Activated T-cell treated with anti-CD3 and anti-CD28 coated beads, Interleukin-2, amount 50 U/mL, for 24 hours (primary cell): ENCODE data around the gene UNC45B.

ENCODE experiments used
- DNase-seq: peaks from one replicate; pipeline ENCODE4 v3.0.0-alpha.2; 2020
- H3K27ac Mint-ChIP-seq: 2 replicates; pipeline ENCODE4 v1.8.0; 2020; ENCODE audit warnings: mild to moderate bottlenecking, mixed read lengths
- H3K27me3 Mint-ChIP-seq: 2 replicates; pipeline ENCODE4 v1.8.0; 2020; ENCODE audit warnings: mixed read lengths
- H3K36me3 Mint-ChIP-seq: 2 replicates; pipeline ENCODE4 v1.8.0; 2020; ENCODE audit warnings: low read depth, mixed read lengths
- H3K4me1 Mint-ChIP-seq: 2 replicates; pipeline ENCODE4 v1.8.0; 2020; ENCODE audit warnings: low read depth, mixed read lengths
- H3K4me3 Mint-ChIP-seq: 2 replicates; pipeline ENCODE4 v1.8.0; 2020; ENCODE audit warnings: mild to moderate bottlenecking, moderate library complexity, mixed read lengths
- H3K9me3 Mint-ChIP-seq: 2 replicates; pipeline ENCODE4 v1.8.0; 2020; ENCODE audit warnings: mixed read lengths

Gene UNC45B

DNA sequence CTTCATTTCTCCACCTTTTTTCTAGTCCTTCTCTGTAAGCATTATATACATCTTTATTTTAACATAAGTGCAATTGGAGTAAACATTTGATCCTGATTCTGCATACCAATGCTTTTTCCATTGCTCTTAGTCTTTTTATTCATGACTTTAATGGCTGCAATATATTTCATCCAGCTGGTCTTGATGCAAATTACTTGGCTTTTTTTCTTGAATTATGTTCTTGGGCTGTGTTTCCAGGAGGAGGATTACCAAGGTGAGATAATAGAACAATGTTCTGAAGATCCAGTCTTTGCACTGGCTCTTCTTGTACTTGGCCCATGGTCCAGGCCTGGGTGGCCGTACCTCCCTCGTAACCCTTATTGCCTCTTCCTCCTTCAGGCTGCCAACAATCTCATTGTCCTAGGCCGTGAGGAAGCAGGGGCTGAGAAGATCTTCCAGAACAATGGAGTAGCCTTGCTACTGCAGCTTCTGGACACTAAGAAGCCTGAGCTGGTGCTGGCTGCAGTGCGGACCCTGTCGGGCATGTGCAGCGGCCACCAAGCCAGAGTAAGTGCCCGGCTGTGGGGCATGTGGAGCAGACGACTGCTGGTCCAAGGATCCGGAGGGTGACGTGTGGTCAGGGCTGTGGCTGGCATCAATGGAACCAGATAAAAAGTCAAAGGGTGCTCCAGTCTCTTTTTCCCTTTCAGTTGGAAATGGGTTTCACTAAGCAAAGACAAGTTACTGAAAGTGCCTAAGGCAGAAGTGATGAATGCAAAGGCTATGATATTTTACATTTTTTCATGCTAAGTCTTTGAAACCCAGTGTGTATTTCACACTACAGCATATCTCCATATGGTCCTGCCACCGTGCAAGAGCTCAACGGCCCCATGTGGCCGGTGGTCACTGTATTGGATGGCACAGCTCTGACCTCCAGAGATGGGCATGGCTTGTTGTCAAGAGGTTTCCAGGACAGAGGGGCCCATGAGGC, 6.9 kb downstream of the UNC45B start:
- H3K4me3 Mint-ChIP-seq = no peak overlapping the region
- peaks cover 3% of the 10 kb centered on the region for H3K4me1 Mint-ChIP-seq
- H3K27ac Mint-ChIP-seq = no peak overlapping the region

DNA sequence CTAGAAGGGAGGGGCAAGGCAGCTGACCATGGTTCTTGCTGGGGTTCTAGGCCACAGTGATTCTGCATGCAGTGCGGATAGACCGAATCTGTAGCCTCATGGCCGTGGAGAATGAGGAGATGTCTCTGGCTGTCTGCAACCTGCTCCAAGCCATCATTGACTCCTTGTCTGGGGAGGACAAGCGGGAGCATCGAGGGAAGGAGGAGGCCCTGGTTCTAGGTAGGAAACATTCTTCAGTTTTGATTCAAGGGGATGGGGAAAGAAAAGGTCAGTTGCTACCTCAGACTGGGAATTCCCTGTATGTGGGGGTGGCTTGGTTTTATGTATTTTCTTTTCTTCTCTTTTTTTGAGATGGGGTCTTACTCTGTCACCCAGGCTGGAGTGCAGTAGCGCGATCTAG, 7.6 kb downstream of the UNC45B start:
- no peak overlapping the region for H3K4me3 Mint-ChIP-seq
- DNase-seq = no peak
- H3K36me3 Mint-ChIP-seq = no peaks in the 10 kb centered on the region
- no peaks in the 10 kb centered on the region for H3K27me3 Mint-ChIP-seq
- H3K4me1 Mint-ChIP-seq = peaks cover 11% of the 10 kb centered on the region
- H3K9me3 Mint-ChIP-seq = no peaks in the 10 kb centered on the region
- H3K27ac Mint-ChIP-seq = no peak overlapping the region

More for the DNA sequence above, 6.9 kb downstream of the UNC45B start:
- DNase-seq = no peak
- no peaks in the 10 kb centered on the region for H3K36me3 Mint-ChIP-seq
- no peaks in the 10 kb centered on the region for H3K27me3 Mint-ChIP-seq
- no peaks in the 10 kb centered on the region for H3K9me3 Mint-ChIP-seq

DNA sequence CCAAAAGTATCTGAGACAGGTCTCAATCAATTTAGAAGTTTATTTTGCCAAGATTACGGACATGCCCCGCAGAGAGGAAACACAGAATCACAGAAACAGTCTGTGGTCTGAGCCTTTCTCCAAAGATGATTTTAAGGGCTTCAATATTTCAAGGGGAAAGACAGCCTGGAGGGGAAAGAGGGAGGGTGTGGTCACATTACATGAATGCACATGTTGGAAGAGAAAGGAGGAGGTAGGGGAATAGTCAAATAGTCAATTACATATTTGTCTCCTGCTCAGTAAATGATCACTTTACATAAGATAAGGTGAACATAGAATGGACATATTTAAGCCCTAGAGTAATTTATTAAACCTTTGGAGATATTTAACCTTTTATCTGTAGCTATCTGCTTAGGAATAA, 12.3 kb downstream of the UNC45B start:
- Mint-ChIP-seq H3K4me1 (peaks cover 44% of the 10 kb centered on the region), H3K27ac (no peak overlapping the region)

DNA sequence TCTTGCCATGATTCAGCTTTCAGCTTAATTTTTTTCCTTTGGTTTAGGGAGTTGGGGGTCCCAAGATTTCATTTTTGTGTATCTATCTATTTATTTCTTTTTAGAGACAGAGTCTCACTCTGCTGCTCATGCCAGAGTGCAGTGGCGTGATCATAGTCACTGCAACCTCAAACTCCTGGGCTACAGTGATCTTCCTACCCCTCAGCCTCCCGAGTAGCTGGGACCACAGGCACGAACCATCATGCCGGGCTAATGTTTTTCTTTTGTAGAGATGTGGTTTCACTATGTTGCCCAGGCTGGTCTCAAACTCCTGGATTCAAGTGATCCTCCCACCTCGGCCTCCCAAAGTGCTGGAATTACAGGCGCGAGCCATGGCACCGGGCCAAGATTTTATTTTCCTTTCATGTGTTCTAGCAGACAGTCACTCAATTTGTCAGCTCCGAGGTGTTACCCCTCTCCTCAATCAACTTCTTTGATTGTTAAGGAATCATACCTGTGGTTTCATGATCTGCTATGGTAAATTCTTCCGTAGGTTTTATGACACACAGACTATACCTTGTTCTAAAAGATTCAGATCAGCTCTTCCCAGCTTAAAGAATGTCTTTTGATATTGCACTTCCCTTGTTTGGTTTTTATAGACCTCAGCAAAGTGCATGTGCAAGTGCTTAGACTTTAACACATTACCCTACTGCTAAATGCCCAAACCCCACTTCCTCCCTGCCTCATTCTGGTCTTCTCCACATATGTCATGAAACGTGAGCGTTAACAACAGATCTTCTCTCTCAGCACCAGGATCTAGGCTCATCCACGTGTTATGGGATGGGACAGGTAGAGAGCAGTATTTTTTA, 13.0 kb downstream of the UNC45B start:
- H3K36me3 Mint-ChIP-seq = no peaks in the 10 kb centered on the region
- peak overlapping the region; percentile 32 for H3K4me3 Mint-ChIP-seq
- H3K4me1 Mint-ChIP-seq = peaks cover 49% of the 10 kb centered on the region
- DNase-seq = peak; percentile 51
- peak overlapping the region; percentile 62 for H3K27ac Mint-ChIP-seq
- H3K27me3 Mint-ChIP-seq = no peaks in the 10 kb centered on the region
- H3K9me3 Mint-ChIP-seq = no peaks in the 10 kb centered on the region

More for the DNA sequence above, 12.3 kb downstream of the UNC45B start:
- Mint-ChIP-seq H3K9me3 (no peaks in the 10 kb centered on the region), H3K4me3 (no peak overlapping the region), H3K36me3 (no peaks in the 10 kb centered on the region), H3K27me3 (no peaks in the 10 kb centered on the region)
- no peak for DNase-seq

DNA sequence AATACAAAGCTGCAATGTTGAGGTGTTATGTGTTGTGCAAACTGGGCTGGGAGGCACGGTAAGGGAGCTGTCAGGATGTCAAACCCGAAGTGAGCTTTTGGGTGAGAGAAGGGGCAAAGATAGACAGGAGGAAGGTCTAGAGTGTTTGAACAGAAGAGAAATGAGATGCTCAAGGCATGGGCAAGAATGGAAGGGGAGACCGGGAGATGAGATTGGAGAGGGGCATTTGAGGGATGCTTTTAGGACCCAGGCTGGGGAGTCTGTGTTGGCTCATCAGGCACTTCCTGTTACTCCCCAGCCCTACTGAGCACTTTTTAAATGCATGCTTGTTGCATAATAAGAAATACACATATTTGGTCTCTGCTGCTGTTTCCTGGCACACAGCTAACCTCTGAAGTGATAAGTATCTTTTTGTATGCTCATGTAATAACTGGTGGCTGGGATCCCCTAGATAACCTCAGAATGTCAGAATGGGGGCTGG, 13.7 kb downstream of the UNC45B start:
- no peak for DNase-seq
- Mint-ChIP-seq H3K36me3 (no peaks in the 10 kb centered on the region), H3K4me3 (peak overlapping the region; percentile 32), H3K27ac (peak overlapping the region; percentile 62), H3K9me3 (no peaks in the 10 kb centered on the region), H3K27me3 (no peaks in the 10 kb centered on the region), H3K4me1 (peaks cover 49% of the 10 kb centered on the region)

DNA sequence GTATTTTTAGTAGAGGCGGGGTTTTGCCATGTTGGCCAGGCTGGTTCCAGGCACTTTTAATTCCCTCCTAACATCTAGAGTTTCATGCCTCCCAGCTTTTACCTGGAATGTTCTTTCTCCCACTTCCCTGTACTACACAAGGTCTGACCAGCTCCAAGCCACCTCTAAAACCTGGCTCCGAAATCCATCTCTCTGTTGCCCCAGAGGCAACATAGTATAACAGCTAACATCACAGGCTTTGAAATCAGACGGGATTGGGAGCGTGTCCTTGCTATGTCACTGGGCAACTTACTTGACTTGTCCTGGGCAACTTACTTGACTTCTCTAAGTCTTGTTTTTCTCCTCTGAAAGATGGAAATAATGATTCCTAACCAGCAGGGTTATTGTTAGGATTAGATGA, 15.1 kb downstream of the UNC45B start:
- H3K27me3 Mint-ChIP-seq = no peaks in the 10 kb centered on the region
- H3K36me3 Mint-ChIP-seq = no peaks in the 10 kb centered on the region
- no peaks in the 10 kb centered on the region for H3K9me3 Mint-ChIP-seq
- H3K4me1 Mint-ChIP-seq = peaks cover 50% of the 10 kb centered on the region
- DNase-seq = no peak
- no peak overlapping the region for H3K27ac Mint-ChIP-seq
- H3K4me3 Mint-ChIP-seq = no peak overlapping the region

DNA sequence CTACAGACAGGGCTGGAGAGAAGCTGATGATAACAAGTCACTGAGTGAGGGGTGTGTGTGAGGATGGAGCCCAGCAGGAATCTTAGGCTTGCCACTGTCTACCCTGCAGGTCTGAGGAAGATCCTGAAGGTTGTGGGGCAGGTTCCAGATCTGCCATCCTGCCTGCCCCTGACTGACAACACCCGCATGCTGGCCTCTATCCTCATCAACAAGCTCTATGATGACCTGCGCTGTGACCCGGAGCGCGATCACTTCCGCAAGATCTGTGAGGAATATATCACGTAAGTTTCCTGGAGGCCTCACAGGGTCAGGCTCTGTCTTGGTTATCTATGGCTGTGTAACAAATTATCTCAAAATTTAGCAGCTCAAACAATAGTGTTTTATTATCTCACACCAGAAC, 16.3 kb downstream of the UNC45B start:
- no peaks in the 10 kb centered on the region for H3K27me3 Mint-ChIP-seq
- no peaks in the 10 kb centered on the region for H3K36me3 Mint-ChIP-seq
- no peak for DNase-seq

DNA sequence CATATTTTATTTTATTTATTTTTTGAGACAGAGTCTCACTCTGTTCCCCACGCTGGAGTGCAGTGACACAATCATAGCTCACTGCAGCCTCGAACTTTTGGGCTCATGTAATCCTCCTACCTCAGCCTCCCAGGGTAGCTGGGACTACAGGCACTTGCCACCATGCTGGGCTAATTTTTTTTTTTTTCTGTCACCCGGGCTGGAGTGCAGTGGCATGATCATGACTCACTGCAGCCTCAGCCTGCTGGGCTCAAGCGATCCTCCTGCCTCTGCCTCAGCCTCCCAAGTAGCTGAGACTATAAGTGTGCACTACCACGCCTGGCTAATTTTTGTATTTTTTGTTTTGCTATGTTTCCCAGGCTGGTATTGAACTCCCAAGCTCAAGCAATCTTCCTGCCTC, 17.1 kb downstream of the UNC45B start:
- peak; percentile 16 for DNase-seq
- no peaks in the 10 kb centered on the region for H3K9me3 Mint-ChIP-seq
- H3K4me1 Mint-ChIP-seq = peaks cover 44% of the 10 kb centered on the region
- no peak overlapping the region for H3K27ac Mint-ChIP-seq
- no peaks in the 10 kb centered on the region for H3K36me3 Mint-ChIP-seq
- no peaks in the 10 kb centered on the region for H3K27me3 Mint-ChIP-seq
- H3K4me3 Mint-ChIP-seq = no peak overlapping the region

More for the DNA sequence above, 16.3 kb downstream of the UNC45B start:
- Mint-ChIP-seq H3K4me3 (no peak overlapping the region), H3K27ac (no peak overlapping the region), H3K4me1 (peaks cover 50% of the 10 kb centered on the region), H3K9me3 (no peaks in the 10 kb centered on the region)

DNA sequence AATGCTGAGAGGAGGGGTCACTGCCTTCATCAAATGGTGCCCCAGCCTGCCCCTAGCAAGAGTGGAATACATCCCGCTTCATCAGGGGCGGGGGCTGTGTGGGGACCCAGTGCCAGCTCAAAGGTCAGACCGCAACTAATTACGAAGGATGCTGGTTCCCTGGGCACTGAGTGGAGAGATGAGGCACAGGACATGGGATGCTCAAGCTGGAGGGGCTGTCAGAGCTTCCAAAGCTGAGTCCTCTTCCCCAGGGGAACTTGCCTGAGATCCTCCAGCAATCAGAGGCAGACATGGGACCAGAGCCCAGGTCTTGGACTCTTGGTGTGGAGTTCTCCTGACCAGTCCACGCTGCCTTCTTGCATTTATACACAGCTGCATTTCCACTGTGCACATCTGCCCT, 18.9 kb downstream of the UNC45B start:
- no peak overlapping the region for H3K4me3 Mint-ChIP-seq
- no peaks in the 10 kb centered on the region for H3K9me3 Mint-ChIP-seq
- DNase-seq = peak; percentile 23
- H3K36me3 Mint-ChIP-seq = no peaks in the 10 kb centered on the region
- peaks cover 31% of the 10 kb centered on the region for H3K4me1 Mint-ChIP-seq
- no peaks in the 10 kb centered on the region for H3K27me3 Mint-ChIP-seq
- no peak overlapping the region for H3K27ac Mint-ChIP-seq

DNA sequence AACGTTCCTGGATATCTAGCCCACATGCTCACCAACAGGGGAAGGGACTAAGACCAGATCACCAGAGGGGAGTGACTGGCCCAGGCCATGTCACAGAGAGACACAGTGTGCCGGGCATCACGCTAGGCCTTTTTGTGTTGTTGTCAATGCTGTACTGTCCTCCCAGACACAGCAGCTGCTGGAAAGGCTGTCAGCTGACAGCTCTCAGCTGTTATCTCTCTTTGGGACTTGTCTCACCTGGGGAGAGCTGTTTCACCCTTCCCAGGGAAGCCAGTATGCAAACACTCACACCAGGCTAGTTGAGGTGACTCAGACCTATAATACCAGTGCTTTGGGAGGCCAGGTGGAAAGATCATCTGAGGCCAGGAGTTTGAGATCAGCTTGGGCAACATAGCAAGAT, 19.4 kb downstream of the UNC45B start:
- no peaks in the 10 kb centered on the region for H3K27me3 Mint-ChIP-seq
- H3K4me1 Mint-ChIP-seq = peaks cover 30% of the 10 kb centered on the region
- H3K9me3 Mint-ChIP-seq = no peaks in the 10 kb centered on the region
- H3K27ac Mint-ChIP-seq = no peak overlapping the region
- no peak overlapping the region for H3K4me3 Mint-ChIP-seq
- H3K36me3 Mint-ChIP-seq = no peaks in the 10 kb centered on the region
- peak; percentile 28 for DNase-seq

DNA sequence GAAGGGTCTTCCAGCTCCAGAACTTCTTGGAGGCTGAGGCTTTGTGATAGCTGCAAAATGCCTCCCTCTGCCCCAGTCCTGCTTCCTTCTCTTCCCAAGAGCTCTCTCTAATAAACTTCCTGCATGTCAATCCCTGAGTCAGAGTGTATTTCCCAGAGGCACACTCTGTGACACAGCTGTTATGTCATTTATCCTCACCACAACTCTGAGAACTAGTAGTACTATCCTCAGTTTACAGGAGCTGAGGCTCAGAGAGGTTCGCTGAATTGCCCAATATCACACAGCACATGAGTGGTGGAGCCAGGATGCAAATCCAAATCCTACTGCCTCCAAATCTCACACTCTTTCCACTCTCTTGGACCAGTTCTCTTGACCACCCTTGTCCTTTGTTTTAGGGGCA, 20.0 kb downstream of the UNC45B start:
- Mint-ChIP-seq H3K36me3 (no peaks in the 10 kb centered on the region), H3K27me3 (no peaks in the 10 kb centered on the region), H3K4me3 (no peak overlapping the region), H3K27ac (peak overlapping the region; percentile 13), H3K9me3 (no peaks in the 10 kb centered on the region), H3K4me1 (peaks cover 31% of the 10 kb centered on the region)
- DNase-seq = no peak

DNA sequence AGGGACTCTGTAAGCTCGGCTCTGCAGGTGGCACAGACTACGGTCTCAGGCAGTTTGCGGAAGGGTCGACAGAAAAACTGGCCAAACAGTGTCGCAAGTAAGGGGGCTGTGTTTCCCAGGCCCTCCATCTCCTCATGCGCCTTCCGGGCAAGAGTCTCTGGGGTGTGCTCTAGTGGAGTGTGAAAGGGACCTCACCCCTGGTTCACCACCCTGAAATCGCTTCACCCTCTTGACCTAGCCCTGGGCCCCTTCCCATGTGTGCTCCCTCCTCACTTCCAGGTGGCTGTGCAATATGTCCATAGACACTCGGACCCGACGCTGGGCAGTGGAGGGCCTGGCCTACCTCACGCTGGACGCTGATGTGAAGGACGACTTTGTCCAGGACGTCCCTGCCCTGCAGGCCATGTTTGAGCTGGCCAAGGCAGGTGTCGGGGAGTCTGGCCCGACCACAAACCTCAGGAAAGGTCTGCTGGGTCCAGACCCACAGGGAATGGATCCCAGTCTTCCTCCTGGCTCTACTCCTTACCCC, 22.3 kb downstream of the UNC45B start:
- H3K9me3 Mint-ChIP-seq = no peaks in the 10 kb centered on the region
- H3K27me3 Mint-ChIP-seq = no peaks in the 10 kb centered on the region
- H3K27ac Mint-ChIP-seq = no peak overlapping the region
- no peak overlapping the region for H3K4me3 Mint-ChIP-seq
- H3K4me1 Mint-ChIP-seq = peaks cover 35% of the 10 kb centered on the region
- DNase-seq = peak; percentile 24
- H3K36me3 Mint-ChIP-seq = no peaks in the 10 kb centered on the region

DNA sequence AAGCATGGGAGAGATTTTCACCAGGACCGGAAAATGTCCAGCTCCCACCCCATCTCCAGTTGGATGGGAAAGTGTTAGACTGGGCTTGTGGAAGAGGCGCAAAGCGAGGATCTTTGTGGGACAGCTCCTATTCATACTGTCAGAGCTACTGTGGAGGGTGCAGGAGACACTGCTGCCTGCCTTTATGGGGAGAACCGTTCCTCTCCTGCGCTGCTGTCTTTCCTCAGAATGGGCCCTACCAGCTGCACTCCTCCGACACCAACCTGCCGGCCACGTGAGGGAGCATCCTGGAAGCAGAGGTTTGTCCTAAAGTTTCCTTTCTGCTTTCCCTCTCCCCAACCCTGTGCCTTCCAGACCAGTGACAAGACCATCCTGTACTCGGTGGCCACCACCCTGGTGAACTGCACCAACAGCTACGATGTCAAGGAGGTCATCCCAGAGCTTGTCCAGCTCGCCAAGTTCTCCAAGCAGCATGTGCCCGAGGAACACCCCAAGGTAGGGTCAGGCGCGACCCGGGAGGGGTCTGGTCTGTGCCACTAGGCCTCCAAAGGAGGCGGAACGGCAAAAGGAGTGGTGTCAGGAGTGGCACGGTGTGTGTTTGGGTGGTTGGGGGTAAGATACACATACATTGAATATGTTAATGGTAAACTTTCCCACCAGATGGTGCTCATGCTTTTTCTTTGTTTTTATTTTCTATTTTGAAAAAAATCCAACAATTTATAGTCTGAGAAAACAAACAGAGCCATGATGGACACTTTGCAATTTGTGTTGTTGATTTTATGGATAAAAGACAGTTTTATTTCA, 23.6 kb downstream of the UNC45B start:
- DNase-seq = peak; percentile 57
- Mint-ChIP-seq H3K4me3 (no peak overlapping the region), H3K4me1 (peaks cover 42% of the 10 kb centered on the region), H3K9me3 (no peaks in the 10 kb centered on the region), H3K27me3 (no peaks in the 10 kb centered on the region), H3K36me3 (no peaks in the 10 kb centered on the region), H3K27ac (peak overlapping the region; percentile 71)

DNA sequence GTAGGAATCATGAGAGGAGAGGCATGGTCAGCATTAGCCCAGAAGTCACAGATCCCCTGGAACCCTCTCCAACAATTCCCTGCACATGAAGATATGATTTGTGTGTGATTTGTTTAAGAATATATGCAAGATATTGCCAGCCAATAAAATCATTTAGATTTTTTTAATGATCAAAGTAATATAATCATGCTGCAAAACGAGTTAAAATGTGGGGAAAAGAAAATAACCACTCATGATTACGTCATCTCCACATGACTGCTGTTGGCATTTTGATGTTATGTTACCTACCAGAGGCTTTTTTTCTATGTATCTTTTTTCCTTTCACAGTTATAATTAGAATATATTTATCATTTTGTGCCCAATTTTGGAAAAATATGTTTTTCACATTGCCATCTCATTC, 24.2 kb downstream of the UNC45B start:
- H3K4me1 Mint-ChIP-seq = peaks cover 49% of the 10 kb centered on the region

More for the DNA sequence above, 24.2 kb downstream of the UNC45B start:
- Mint-ChIP-seq H3K4me3 (peak overlapping the region; percentile 8), H3K27me3 (no peaks in the 10 kb centered on the region), H3K9me3 (no peaks in the 10 kb centered on the region), H3K36me3 (no peaks in the 10 kb centered on the region), H3K27ac (peak overlapping the region; percentile 71)
- no peak for DNase-seq
